ENCODE results near the gene EYA2.

The EYA2 gene

GRCh38 chr20:46883892-46884291, 10.8 kb upstream of the EYA2 start:
- no peak for FAIRE-seq
- DNase-seq (ENCODE audit: insufficient read length, low spot score), result no peak
- no peak for TF ChIP-seq POLR2A (IDR thresholded peaks at IDR 0.05; ENCODE audit: low read depth, low read length)

- FAIRE-seq (no peak), DNase-seq (ENCODE audit: insufficient read length, low spot score) (no peak)
- TF ChIP-seq POLR2A (IDR thresholded peaks at IDR 0.05; ENCODE audit: low read depth, low read length), result no peak
Measured at GRCh38 chr20:46890682-46891081, 4.0 kb upstream of the EYA2 start.

GRCh38 chr20:46893051-46893450, 1.6 kb upstream of the EYA2 start:
- DNase-seq (ENCODE audit: insufficient read length, low spot score), result no peak
- FAIRE-seq, result no peak
- TF ChIP-seq POLR2A (IDR thresholded peaks at IDR 0.05; ENCODE audit: low read depth, low read length), result no peak

- DNase-seq (ENCODE audit: insufficient read length, low spot score) (no peak), FAIRE-seq (no peak)
- TF ChIP-seq POLR2A (IDR thresholded peaks at IDR 0.05; ENCODE audit: low read depth, low read length), result no peak
Measured at GRCh38 chr20:46893877-46894578, 615 bp upstream of the EYA2 start.

GRCh38 chr20:46894971-46895905, 595 bp downstream of the EYA2 start:
- DNase-seq (ENCODE audit: insufficient read length, low spot score), result no peak
- FAIRE-seq, result no peak
- TF ChIP-seq POLR2A (IDR thresholded peaks at IDR 0.05; ENCODE audit: low read depth, low read length), result no peak

GRCh38 chr20:46895906-46896242, 1.2 kb downstream of the EYA2 start:
- TF ChIP-seq POLR2A (IDR thresholded peaks at IDR 0.05; ENCODE audit: low read depth, low read length), result no peak
- DNase-seq (ENCODE audit: insufficient read length, low spot score) (no peak), FAIRE-seq (no peak)

GRCh38 chr20:46897328-46897880, 2.8 kb downstream of the EYA2 start:
- no peak for TF ChIP-seq POLR2A (IDR thresholded peaks at IDR 0.05; ENCODE audit: low read depth, low read length)
- DNase-seq (ENCODE audit: insufficient read length, low spot score) (no peak), FAIRE-seq (no peak)

GRCh38 chr20:46898423-46898822, 3.8 kb downstream of the EYA2 start:
- no peak for FAIRE-seq
- DNase-seq (ENCODE audit: insufficient read length, low spot score), result no peak
- TF ChIP-seq POLR2A (IDR thresholded peaks at IDR 0.05; ENCODE audit: low read depth, low read length), result no peak

- DNase-seq (ENCODE audit: insufficient read length, low spot score), result no peak
- no peak for FAIRE-seq
- no peak for TF ChIP-seq POLR2A (IDR thresholded peaks at IDR 0.05; ENCODE audit: low read depth, low read length)
Measured at GRCh38 chr20:46899621-46900020, 5.0 kb downstream of the EYA2 start.

GRCh38 chr20:46900086-46900485, 5.4 kb downstream of the EYA2 start:
- TF ChIP-seq POLR2A (IDR thresholded peaks at IDR 0.05; ENCODE audit: low read depth, low read length), result no peak
- no peak for DNase-seq (ENCODE audit: insufficient read length, low spot score)
- FAIRE-seq, result no peak

- no peak for FAIRE-seq
- TF ChIP-seq POLR2A (IDR thresholded peaks at IDR 0.05; ENCODE audit: low read depth, low read length), result no peak
Measured at GRCh38 chr20:46900826-46901225, 6.2 kb downstream of the EYA2 start.

GRCh38 chr20:46901638-46902037, 7.0 kb downstream of the EYA2 start:
- DNase-seq (ENCODE audit: insufficient read length, low spot score) (no peak), FAIRE-seq (no peak)
- no peak for TF ChIP-seq POLR2A (IDR thresholded peaks at IDR 0.05; ENCODE audit: low read depth, low read length)

More at GRCh38 chr20:46900826-46901225, 6.2 kb downstream of the EYA2 start:
- no peak for DNase-seq (ENCODE audit: insufficient read length, low spot score)

GRCh38 chr20:46903256-46903655, 8.6 kb downstream of the EYA2 start:
- no peak for DNase-seq (ENCODE audit: insufficient read length, low spot score)
- TF ChIP-seq POLR2A (IDR thresholded peaks at IDR 0.05; ENCODE audit: low read depth, low read length), result no peak
- no peak for FAIRE-seq

- DNase-seq (ENCODE audit: insufficient read length, low spot score), result no peak
Measured at GRCh38 chr20:46903937-46904336, 9.3 kb downstream of the EYA2 start.

More at GRCh38 chr20:46903937-46904336, 9.3 kb downstream of the EYA2 start:
- no peak for TF ChIP-seq POLR2A (IDR thresholded peaks at IDR 0.05; ENCODE audit: low read depth, low read length)
- FAIRE-seq, result no peak
